HepG2 (cell line): ENCODE measurements around the gene HYOU1. TPM values are rescaled to one million over a fixed set of nuclear protein-coding genes. Genes with fewer than 3 reads are reported as not detected.
A peak's percentile ranks its signal among the peaks of the same experiment; 100 is the strongest.
"Not testable (repeated sequence)": the region's sequence is repeated elsewhere in the genome, so short reads cannot be mapped to it uniquely, and the experiment has no call there.

Experiments
- ATAC-seq: fragments of 200-7000 bp; cut with Tn5 transposase; 3 replicates; pipeline ENCODE4 v1.9.1; 2020; ENCODE audit warnings: mild to moderate bottlenecking, moderate library complexity
- BruUV-seq: library from RNA; stranded (reverse); fragments of 400-500 nt; replicated peaks from 2 replicates; lab custom pipeline; 2021; lab: Mats Ljungman, UMichigan
- CTCF ChIA-PET: fragments of 300-600 bp; formaldehyde crosslinking; extraction: SDS; loops from one replicate; lab custom pipeline; 2021; ENCODE audit warnings: low total read pairs, inconsistent platforms, low intra/inter-chr PET ratio; lab: Yijun Ruan, JAX
- POLR2A ChIA-PET: fragments of 350-600 bp; sonication (Branson Sonifier 250); formaldehyde crosslinking; loops from one replicate; lab custom pipeline; 2020; ENCODE audit warnings: antibody characterized with exemption, inconsistent platforms; lab: Yijun Ruan, JAX
- DNase-seq: peaks from one replicate; pipeline ENCODE4 v3.0.0-alpha.2; 2015; ENCODE audit warnings: low spot score
- FAIRE-seq: peaks from 3 replicates; lab custom pipeline; 2011; peaks lifted over from hg19 to GRCh38; lab: Jason Lieb, UNC
- H2AFZ ChIP-seq: one replicate; pipeline ENCODE4 v1.6.1; 2011; ENCODE audit warnings: low read length, inconsistent platforms
- H3K27ac ChIP-seq: fragments of 300-600 bp; 3 replicates; pipeline ENCODE4 v1.8.0; 2011; ENCODE audit warnings: mixed run types, mild to moderate bottlenecking, mixed read lengths, low read length, inconsistent platforms; ENCODE audit not compliant: insufficient read depth; ENCODE audit errors: extremely low read length
- H3K27me3 ChIP-seq, 2 experiments: fragments of 200-600 bp in 1 of 2; 2 replicates in 1 of 2; 3 replicates in 1 of 2; pipeline versions ENCODE4 v1.6.0 to v1.8.0; 2011; ENCODE audit warnings: low read length in 2 of 2, mild to moderate bottlenecking in 2 of 2, moderate library complexity in 2 of 2, inconsistent platforms in 1 of 2; ENCODE audit not compliant: insufficient read depth in 2 of 2, control insufficient read depth in 1 of 2
- H3K36me3 ChIP-seq, 2 experiments: fragments of 200-600 bp in 1 of 2; replicated peaks in 1 of 2; 2 replicates in 1 of 2; 3 replicates in 1 of 2; pipeline versions ENCODE4 v1.5.1 to v1.8.0; 2011; ENCODE audit warnings: low read length in 2 of 2, inconsistent platforms in 1 of 2; ENCODE audit not compliant: insufficient read depth in 2 of 2, control insufficient read depth in 1 of 2
- H3K4me1 ChIP-seq: 2 replicates; pipeline ENCODE4 v1.5.1; 2012; ENCODE audit warnings: low read length, inconsistent platforms; ENCODE audit not compliant: insufficient read depth
- H3K4me2 ChIP-seq: 2 replicates; pipeline ENCODE4 v1.6.0; 2011; ENCODE audit warnings: low read depth, low read length, inconsistent platforms
- H3K4me3 ChIP-seq, 3 experiments: fragments of 200-600 bp in 1 of 3; sonication (generic), shearing (Covaris generic) in 1 of 3; replicated peaks in 1 of 3; 2 replicates each; pipeline ENCODE4 v1.5.1; 2011 to 2016; ENCODE audit warnings: low read length in 3 of 3, inconsistent platforms in 2 of 3, low read depth in 2 of 3, mild to moderate bottlenecking in 2 of 3, control low read depth in 1 of 3, mixed read lengths in 1 of 3; ENCODE audit not compliant: insufficient read depth in 1 of 3
- H3K79me2 ChIP-seq: one replicate; pipeline ENCODE4 v1.6.1; 2011; ENCODE audit warnings: low read length, inconsistent platforms; ENCODE audit not compliant: insufficient read depth
- H3K9ac ChIP-seq: 2 replicates; pipeline ENCODE4 v1.6.0; 2011; ENCODE audit warnings: mild to moderate bottlenecking, low read depth, low read length, inconsistent platforms; ENCODE audit not compliant: insufficient read depth
- H3K9me3 ChIP-seq: 2 replicates; pipeline ENCODE4 v1.5.1; 2012; ENCODE audit warnings: mild to moderate bottlenecking, low read length
- H4K20me1 ChIP-seq: 2 replicates; pipeline ENCODE4 v1.6.0; 2011; ENCODE audit warnings: inconsistent platforms, mild to moderate bottlenecking, low read length, moderate library complexity; ENCODE audit not compliant: insufficient read depth
- CTCF ChIP-seq: sonication (generic); formaldehyde crosslinking; IDR thresholded peaks from 2 replicates; pipeline ENCODE4 v1.5.0; 2020; ENCODE audit warnings: mild to moderate bottlenecking, missing genetic modification reagents, moderate library complexity
- GLMP ChIP-seq: sonication (generic); formaldehyde crosslinking; IDR thresholded peaks from 2 replicates; pipeline ENCODE4 v1.9.0; 2021; ENCODE audit warnings: missing genetic modification reagents, mild to moderate bottlenecking, borderline replicate concordance
- NFKBIZ ChIP-seq: IDR thresholded peaks from 2 replicates; pipeline ENCODE4 v1.6.1; 2018; ENCODE audit warnings: missing genetic modification reagents, missing compliant biosample characterization
- SMC3 ChIP-seq: IDR thresholded peaks from 2 replicates; pipeline ENCODE4 v1.6.1; 2011; ENCODE audit warnings: low read length, improper control_type of control experiment
- STAG1 ChIP-seq: sonication (generic); formaldehyde crosslinking; IDR thresholded peaks from 2 replicates; pipeline ENCODE4 v1.4.0; 2020; ENCODE audit warnings: missing genetic modification reagents
- ZFP41 ChIP-seq: sonication (generic); formaldehyde crosslinking; IDR thresholded peaks from 2 replicates; pipeline ENCODE4 v1.4.0; 2020; ENCODE audit warnings: mild to moderate bottlenecking, missing genetic modification reagents, borderline replicate concordance
- WGBS: methylation state at CpG from one replicate; pipeline ENCODE4 v1.1.6; 2017; ENCODE audit warnings: low lambda C conversion rate; 5-methylcytosine and 5-hydroxymethylcytosine counted together
- in situ Hi-C: cut with HindIII; loops from 2 replicates; pipeline ENCODE4 v1.10.0; 2017; ENCODE audit warnings: low pct_unique_long_range_greater_than_20kb; ENCODE audit not compliant: extremely low pct_ligation_motif_present
- intact Hi-C: fragments of 100-400 bp; cut with micrococcal nuclease; formaldehyde crosslinking; loops from one replicate; pipeline ENCODE4 v1.10.0; 2022; ENCODE audit not compliant: unreplicated experiment
- polyA plus RNA-seq, 8 experiments: library from polyadenylated mRNA; depleted of rRNA in 3 of 8; stranded (reverse) in 7 of 8; unstranded in 1 of 8; fragments of >200 nt; fragmentation: Illumina TruSeq in 4 of 8; extraction: Trizol in 4 of 8; gene quantifications; 2 replicates each; pipeline versions ENCODE4 v1.2.1 to v1.2.3, GENCODE V29; 2011 to 2016; ENCODE audit warnings: low read depth in 4 of 8, missing spikeins in 1 of 8, mixed read lengths in 1 of 8; ENCODE audit not compliant: insufficient read depth in 1 of 8
- total RNA-seq, 5 experiments: library from RNA; depleted of rRNA; stranded (reverse); fragments of >200 nt; fragmentation: Illumina TruSeq; extraction: Trizol; gene quantifications; 2 replicates each; pipeline ENCODE4 v1.2.3, GENCODE V29; 2016; ENCODE audit warnings: low read depth in 1 of 5

Gene HYOU1
- total and polyA plus RNA-seq, 2 of the 13 experiments (the other 11 are each of a cell fraction or from before 2014, with no cell fraction given): 127 to 155 TPM

GRCh38 chr11:119103793-119104192 lies 46.8 kb upstream of the HYOU1 start:
- DNase-seq (no peak), ATAC-seq (no peak), FAIRE-seq (no peak)
- Histone ChIP-seq H3K9me3 (no peaks in the 10 kb centered on the region), H3K79me2 (peaks cover 15% of the 10 kb centered on the region), H3K4me1 (peaks cover 42% of the 10 kb centered on the region), H3K4me2 (no peak overlapping the region), H3K27ac (no peak overlapping the region), H3K9ac (no peak overlapping the region), H3K36me3 (peaks cover 0 to 1% of the 10 kb centered on the region in 2 experiments; a peak in 2 of 5 replicates), H3K4me3 (no peak overlapping the region), H3K27me3 (no peaks in the 10 kb centered on the region; a peak in 1 of 5 replicates), H2AFZ (no peak overlapping the region), H4K20me1 (no peaks in the 10 kb centered on the region)
- in situ Hi-C loops: no loop called here
- no peak for TF ChIP-seq NFKBIZ
- peak; percentile 48 for TF ChIP-seq STAG1 (CRISPR knock-in tag)
- TF ChIP-seq GLMP: no peak
- peak; percentile 30; the same call in 1 of the 2 replicates for TF ChIP-seq SMC3
- TF ChIP-seq CTCF (CRISPR knock-in tag): peak; percentile 45
- TF ChIP-seq ZFP41 (CRISPR knock-in tag): no peak
- ChIA-PET CTCF (interaction anchor here (0.6 kb wide), 1 partner anchor 120 kb away, joined by 3 read pairs; no protein-coding TSS in a partner anchor), POLR2A (no interaction called here)
- intact Hi-C loops: loop anchor here (2.0 kb wide), 1 partner anchor 53 kb away; no protein-coding TSS in a partner anchor
- WGBS: 72% methylated on average over 4 of the region's 4 CpGs
- BruUV-seq: no TSS peak

GRCh38 chr11:119103161-119103664 lies 46.2 kb upstream of the HYOU1 start:
- CTCF ChIA-PET, ATAC-seq, H3K4me3 ChIP-seq, H4K20me1 ChIP-seq, H2AFZ ChIP-seq, DNase-seq, H3K36me3 ChIP-seq, FAIRE-seq, BruUV-seq, in situ Hi-C loops, H3K27ac ChIP-seq, H3K9me3 ChIP-seq, H3K27me3 ChIP-seq: not testable (repeated sequence)
- 0 out of 2 replicates have a peak overlapping the region, but pooled peaks have one; percentile 93 for H3K9ac ChIP-seq
- 97% methylated on average over 18 of the region's 18 CpGs for WGBS
- intact Hi-C loops: loop anchor here (2.0 kb wide), 1 partner anchor 54 kb away; no protein-coding TSS in a partner anchor
- peaks cover 36% of the 10 kb centered on the region for H3K4me1 ChIP-seq
- peak overlapping the region; percentile 96 for H3K4me2 ChIP-seq
- peaks cover 15% of the 10 kb centered on the region for H3K79me2 ChIP-seq
- POLR2A ChIA-PET: interaction anchor here (0.9 to 2.0 kb wide), 8 partner anchors 9 to 85 kb away, joined by 3 to 47 read pairs (median 11); partner anchors contain the start of genes HINFP, HMBS, NLRX1 and RPS25
